HG03342 (cell line): ENCODE data around the gene INSIG2.

Experiments
- ATAC-seq: cut with Tn5 transposase; IDR thresholded peaks from one replicate; pipeline ENCODE4 v1.9.1; 2021; ENCODE audit warnings: mild to moderate bottlenecking, moderate library complexity; ENCODE audit not compliant: unreplicated experiment

The INSIG2 gene

DNA sequence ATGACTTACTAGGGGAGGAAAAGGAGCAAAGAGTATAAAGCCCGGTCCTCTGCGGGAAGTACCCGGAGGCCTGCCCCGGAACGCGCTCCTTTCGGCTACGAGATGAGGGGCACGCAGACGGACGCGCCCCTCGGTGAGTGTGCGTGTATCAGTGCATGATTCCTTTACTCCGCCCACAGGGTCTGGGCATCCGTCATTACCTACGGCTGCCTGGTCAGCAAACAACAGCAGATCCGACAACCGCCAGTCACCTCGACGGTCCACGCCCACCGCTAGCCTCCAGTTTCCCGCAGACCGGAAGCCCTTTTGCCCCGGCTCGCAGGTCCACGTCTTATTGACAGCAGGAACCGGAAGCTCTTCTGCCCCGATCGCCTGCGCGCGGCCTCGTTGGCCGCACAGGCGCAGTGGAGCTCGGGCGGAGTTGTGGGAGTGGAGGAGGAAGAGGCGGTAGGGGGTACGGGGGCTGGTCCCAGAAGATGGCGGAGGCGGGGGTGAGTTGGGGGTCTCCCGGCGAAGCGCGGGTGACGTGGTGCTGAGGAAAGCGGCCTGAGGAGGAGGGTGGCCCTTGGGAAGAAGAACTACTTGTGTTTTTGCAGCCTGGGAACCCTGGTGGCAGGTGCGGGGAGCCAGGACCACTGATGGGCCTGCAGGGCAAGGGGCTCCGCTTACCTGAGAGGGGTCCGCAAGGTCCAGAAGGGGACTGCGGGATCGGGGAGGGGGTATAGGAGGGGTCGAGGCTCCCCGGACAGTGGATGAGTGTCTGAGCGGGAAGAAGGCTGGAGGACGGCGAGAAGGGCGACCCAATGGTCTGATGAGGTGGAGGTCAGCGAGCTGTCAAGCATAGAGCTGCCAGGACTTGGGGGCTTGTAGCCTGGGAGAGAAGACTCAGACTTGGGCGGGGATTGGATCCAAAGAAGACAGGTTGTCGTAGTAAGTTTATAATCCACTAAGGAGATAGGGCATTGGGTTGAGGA lies at the start of gene INSIG2:
Gene INSIG2 (plus strand): TSS at position 421 of the 974 bp plus-strand sequence. CDS start 8,086 bp downstream, outside the sequence.
- ATAC-seq = peak; percentile 95

DNA sequence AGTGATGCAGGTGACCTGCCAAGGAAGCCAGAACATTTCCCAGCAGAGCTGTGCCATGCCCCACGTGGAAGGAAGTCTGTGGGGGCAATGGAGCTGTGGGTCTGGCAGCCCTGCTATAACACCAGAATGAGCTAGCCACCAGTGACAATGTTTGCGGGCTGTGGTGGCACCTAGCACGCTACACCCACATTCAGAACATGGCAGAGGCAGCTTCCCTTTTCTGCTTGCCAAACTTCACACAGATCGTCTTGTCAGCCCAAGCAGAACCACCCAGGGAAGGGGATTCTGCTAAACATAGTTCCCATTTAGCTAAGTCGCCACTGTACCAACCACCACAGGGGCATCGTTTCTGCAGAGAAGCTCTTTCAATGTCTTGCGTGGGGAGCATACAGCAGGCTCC lies 47.4 kb upstream of the INSIG2 start:
- no peak for ATAC-seq

DNA sequence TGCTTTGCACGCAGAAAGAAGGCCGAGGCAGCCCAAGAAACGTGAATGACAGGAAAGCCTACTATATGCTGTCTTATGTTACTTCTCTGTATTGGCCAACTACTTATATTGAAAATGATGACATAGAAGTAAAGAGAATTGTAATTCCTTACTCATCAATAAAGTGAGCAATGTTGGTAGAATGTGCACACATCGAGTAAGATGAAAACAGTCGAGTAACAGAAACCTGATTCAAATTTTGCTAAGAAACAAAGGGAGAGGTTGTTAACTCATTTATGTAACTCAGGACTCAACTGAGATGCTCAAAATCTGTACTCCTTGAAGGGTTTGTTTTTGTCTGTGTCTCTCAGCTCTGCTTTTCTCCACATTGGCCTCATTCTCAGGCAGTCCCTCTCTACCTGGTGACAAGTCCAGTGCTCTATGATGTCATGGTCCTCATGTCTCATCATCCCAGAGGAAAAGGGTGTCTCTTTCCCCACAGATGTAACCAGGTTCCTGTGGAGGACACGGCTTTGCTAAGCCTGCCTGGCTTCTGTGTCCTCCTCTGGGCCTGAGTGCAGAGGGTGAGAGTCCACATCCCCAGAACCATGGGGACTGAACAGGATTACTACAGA lies 44.1 kb upstream of the INSIG2 start:
- ATAC-seq = no peak

DNA sequence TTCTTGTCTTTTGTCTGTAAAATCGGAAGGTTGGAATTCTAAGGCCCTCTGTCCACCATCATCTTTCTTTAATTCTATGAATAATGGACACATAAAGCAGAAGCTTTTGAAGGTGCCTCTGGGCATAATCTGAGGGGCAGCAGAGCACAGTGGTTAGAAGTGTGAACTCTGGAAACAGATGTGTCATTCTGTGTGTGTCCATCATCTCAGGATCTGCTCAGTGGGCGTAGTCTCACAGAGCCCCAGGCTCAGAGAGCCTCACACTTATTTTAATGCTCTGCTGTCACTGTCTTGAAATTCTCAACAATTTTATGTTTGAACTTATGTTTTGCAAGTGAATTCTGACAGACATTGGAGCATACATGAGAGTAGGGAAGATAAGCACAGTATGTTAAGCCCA lies 43.4 kb upstream of the INSIG2 start:
- ATAC-seq = no peak

DNA sequence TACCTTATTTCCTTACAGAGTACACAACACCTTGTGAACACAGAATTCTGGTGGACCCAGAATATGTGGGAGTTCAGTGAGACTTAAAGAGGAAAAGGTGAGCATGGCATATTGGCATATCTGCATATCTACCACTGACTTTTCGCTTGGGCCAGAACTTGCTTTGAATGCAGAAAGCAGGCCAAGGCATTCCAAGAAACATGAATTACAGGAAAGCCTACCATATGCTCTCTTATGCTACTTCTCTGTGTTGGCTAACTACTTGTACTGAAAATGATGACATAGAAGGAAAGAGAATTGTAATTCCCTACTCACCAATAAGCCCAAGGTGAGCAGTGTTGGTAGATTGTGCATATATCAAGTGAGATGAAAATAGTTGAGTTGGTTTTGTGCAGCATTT lies 43.0 kb upstream of the INSIG2 start:
- no peak for ATAC-seq

DNA sequence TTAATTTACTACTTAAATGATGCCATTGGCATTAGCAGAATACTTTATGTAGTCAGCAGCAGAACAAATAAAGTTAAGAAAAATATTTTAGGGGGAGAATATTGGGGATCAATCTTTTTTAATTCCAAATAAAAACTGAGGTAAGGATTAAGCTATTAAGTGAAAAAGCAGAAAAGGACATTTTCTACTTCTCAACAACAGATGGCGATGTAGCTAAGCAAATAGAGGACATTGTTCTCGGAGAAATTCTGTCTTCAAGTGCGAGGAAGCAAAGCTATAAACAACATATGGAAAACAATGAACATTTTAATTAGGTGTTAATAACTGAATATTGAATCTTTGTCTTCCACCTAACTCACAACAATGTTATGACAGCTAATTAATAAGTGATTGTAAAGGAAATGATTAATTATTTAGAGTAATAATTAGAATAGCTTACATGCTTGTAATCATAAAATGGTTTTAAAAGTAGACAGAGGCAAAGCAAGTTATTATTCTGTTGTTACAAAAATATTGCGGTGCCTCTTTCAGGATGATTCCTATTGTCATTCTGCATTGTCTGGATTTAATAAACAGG lies 41.5 kb upstream of the INSIG2 start:
- peak; percentile 46 for ATAC-seq

DNA sequence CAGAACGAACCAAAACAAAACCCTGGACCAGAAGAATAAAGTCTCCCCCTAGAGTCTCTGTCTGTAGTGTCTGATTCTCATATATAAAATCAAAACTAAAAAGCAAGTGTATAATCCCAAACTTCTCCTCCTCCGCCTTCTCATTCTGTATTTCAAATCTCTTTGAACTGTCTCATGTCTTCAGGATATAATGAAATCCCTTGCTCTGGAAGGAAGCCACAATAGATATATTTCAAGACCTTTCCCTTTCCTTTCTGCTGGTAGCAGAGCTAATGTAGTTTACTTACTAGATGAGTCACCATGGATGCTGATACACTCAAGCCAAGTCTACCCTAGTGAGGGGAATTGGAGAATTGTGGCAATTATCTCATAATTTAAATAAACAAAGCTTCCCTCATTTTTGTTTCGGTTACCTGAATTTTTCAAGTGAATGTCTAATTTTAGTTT lies 40.9 kb upstream of the INSIG2 start:
- ATAC-seq = no peak

DNA sequence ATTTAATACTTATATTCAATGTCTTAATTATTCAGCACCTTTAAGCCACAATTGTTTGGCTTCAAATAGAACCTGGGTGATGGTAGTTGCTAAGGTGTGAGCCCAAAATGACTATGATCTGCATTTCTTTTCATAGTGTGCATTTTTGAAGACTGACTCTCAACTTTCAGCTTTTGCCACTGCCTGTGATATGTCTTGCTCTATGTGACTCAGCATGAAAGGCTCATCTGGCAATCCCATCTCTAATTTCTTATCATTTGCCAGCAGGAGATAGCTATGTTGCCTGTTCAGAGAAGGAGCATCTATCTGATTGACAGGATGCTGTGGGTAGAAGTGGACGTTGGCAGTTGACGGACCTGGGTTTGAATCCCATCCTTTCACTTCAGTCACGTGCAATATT lies 39.9 kb upstream of the INSIG2 start:
- ATAC-seq = no peak

DNA sequence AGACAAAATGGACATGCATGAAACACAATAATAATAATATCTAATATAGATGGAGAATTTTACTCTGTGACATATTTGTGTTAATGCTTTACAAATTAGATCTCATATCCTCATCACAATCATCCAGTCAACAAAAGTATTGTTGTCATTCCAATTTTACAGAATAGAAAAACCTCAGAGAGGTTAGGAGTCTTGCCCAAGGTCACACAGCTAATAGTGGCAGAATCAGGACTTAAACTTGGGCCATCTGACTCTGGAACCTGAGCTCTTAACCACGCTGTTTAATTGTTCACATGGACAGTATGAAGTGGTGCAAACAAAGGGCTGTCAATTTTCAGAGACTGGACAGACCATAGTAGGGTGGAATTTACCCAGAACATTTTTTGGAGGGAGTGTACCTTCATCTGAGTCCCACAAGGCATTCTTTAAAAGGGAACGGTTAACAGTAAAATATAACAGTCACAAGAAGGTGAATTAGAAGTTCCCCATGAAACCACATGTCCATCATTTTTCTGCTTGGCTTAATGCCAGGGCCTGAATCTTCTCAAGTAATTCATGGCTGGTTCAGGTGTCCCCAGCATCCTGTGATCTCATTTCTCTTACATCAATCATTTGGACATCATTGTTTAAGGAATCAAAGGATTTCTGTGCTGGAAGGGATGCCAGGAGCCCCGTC lies 39.0 kb upstream of the INSIG2 start:
- ATAC-seq = peak; percentile 8

DNA sequence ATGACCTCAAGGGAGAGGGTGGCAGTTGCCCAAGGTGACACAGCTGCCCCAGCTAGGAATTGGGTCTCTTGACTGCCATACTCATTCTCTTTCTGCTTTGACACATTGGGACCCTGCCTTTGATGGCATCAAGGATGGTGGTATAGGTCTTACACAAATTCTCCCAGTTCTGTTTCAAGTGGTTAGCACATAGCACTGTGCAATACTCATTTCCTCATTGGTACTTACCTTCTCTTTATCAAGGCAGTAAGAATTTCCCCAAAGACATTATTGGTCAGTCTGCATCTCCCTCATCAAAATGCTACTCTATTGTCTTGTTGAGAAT lies 38.5 kb upstream of the INSIG2 start:
- ATAC-seq = peak; percentile 60

DNA sequence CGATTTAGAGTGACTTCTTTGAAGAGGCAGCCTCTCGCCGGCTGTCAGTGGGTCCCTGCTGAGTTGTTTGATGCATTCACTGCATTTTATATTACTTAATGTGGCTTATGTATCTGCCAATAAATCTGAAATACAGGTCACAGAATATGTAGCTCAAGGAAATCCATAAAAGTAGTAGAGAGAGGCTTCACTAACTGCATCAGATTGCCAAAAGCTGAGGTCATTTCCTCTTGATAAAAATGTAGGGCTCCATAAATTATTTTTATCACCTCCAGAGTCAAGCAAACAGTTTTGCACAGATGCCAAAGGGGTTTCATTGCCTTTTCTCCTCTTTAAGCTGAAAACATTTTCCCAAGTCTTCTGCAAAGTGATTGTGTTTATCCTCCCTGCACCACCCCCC lies 37.9 kb upstream of the INSIG2 start:
- no peak for ATAC-seq

DNA sequence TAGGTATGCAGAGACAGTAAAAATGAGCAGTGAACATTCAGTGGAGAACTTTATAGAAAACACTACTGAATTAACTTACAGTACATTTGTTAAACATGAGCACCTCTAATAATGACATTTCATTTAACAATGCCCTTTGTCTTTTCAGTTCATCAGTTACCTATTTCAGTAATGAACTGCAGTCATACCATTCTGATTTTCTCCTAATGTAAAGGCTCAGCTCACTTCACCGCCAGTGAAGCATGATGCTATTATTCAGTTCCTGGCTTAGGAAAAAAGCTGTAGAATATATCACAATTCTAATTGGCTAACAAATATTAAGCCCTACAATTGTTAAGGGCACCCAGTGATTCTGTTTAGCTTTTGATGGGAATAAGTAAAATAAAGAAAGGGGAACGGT lies 37.3 kb upstream of the INSIG2 start:
- ATAC-seq = no peak

DNA sequence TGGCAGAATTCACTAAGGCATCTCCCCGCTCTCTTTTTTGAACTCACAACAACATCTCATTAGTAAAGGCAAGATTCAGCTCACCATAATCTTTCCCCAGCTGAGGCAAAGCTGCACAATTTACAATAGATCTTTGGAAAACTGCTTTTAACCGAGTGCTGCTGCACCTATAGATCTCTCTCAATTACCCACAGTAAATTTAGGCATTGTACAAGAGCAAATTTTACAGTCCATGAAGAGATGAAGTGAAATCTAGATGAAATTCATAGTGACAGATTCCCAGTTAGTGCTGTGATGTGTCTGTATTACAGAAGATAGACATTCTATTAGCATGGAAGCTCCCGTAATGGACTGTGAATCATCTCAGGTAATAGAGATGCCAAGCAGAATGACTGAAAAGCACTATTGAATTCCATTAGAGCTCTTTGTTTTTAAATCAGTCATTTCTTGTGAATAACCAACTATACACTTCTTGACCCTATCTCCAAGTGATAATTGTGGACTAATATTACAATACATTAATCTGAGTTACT lies 36.4 kb upstream of the INSIG2 start:
- no peak for ATAC-seq

DNA sequence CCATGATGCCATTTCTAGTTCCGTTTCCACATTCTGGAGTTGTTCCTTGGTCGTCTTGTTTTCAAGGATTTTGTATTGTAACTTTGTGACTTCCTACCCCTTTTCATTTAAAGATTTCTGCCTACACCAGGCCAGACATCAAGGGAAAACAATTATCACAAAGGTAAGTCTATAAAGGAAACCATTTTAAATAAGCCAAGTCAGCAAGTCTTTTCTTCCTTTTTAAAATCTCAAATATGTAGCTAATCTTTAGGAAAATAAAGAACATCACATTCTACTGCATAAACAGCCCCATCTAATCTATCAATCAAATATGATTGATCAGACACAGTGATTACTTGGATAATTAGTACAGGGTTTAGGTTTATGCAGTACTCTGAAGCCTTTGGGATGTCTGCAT lies 35.8 kb upstream of the INSIG2 start:
- no peak for ATAC-seq

DNA sequence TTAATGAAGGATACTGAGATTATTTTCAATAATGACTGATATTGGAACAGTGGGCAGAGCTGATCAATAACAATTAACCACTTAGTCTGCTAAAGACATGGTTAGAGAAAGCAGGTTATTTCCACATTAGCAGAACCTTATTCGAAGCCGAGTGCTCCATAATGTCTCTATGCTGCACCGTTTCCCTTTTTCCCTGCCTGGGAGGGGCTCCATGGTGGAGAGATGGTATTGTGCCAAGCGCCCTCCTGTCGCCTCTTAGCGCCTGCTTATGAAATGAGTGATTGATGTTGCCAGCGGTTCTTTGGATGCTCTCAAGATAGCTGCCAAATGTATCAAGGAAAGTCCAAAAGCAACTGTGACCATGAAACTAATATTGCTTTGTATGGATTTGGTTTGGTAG lies 34.6 kb upstream of the INSIG2 start:
- no peak for ATAC-seq

DNA sequence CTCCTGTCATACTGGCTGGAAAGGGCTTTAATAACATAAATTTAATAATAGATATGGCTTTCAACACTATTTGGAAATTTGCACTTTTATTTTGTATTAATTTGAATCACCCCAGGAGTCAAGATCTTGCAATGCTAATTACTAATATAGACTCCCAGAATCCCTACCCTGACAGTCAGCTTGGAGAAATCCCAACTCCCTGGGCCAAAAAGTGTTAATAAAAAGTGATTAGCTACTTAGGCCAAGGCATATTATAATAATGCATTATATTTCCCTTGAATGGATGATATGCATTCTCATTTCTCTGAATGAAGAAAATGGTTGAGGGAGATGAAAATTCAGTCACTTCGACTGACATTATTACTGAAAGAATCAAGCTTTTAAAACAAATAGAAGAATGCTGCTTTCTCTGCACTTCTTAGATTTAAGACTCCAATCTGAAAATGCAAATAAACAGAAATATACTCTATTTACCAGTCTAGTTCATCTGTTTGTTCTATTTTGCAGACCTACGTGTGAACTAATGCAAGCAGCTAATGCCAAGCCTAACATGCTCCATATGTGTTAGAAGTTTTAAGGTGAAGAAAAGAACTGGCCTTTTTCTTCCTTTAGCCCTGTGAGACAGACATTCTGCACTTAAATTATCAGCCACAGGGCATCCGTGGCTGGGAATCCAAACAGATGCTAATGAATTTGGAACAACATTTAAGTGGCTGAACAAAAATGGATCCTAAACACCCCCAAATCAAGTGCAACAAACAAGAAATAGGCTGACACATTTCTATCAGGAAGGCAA lies 33.9 kb upstream of the INSIG2 start:
- ATAC-seq = no peak

DNA sequence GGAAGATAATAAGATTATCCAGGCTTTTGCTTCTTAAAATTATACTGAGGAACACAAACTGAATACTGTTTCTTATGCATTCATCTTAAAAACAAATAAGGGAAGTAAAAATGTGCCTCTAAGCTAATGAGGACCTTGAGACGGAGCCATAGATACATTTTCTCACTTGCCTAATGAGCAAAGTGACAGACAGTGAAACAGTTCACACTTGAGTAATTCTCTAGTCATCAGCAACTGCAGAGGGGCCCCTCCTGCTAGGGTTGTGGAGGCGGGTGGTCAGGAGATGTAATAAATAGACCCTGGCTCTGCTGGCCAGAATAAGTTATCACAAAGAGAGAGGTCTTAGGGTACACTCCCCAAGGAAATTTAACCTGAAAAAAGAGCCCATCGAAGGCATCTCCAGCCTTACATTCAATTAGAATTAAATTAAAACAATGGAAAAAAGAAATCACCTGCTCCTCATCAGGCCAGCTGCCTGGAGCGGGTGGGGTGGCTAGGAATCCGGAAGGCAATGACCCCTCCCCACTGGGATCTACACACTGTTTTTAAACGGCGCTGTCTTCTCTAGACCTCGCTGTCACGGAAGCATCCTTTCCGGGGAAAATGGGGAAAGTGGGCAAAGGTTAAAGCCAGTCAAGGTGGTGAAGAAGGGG lies 32.6 kb upstream of the INSIG2 start:
- peak; percentile 70 for ATAC-seq

DNA sequence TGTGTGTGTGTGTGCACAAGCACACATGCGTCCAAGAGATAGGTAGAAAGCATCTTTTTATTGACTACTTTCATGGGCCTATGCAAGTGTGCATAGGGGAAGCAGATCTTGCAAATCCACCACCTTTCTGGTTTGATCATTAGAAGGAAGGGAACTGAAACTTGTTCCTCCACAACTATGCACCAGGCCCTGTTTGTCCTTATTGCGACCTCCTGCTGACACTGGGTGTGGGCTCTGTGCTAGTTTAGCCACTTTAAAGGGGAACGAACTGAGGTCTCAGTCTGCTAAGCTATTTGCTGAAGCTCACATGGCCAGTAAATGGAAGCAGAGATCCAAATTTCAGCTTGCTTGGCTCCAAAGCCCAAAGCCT lies 32.1 kb upstream of the INSIG2 start:
- peak; percentile 87 for ATAC-seq

DNA sequence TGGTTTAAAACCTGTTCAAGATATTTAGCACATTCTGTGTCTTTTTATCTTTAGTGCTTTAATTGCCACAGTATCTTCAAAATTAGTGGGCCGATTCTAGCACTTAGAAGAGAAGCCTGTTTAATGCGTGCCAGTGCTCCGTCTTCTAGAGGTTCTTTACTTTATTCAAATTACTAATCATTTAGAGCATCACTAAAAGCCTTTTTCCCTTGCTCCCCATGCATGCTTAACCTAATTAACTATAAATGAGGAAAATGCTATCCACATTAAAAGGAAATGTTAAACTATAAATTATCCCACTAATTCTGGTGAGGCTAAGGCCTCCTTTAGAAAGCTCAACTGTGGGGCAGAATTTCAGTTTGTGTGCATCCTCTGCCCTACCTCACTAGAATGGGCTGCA lies 31.5 kb upstream of the INSIG2 start:
- ATAC-seq = no peak

DNA sequence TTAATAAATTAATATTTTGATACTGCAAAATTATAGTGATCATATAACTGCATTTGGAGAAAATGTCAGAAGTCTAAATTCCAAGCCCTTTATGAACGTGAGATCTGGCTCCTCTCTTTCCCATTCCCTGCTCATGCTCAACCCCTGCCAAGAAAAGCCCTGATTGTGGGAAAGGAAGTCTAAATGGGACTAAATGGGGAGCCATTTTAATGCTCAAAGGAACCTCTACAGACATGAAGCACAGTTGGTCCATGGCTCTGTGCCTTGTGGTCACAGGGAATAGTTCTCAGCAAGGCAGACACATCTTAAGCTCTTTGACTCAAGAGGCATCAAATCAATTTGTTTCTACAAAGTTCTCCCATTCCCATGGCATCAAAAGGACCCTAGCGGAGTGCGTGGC lies 29.3 kb upstream of the INSIG2 start:
- ATAC-seq = no peak
